A673 (cell line): ENCODE data around the gene PVALB.

Experiments used
- CTCF ChIP-seq: fragments of 300-800, 200-600 bp; sonication (generic); conservative IDR thresholded peaks from 2 replicates; pipeline ENCODE4 v1.5.1; 2017; ENCODE audit warnings: low read depth, mild to moderate bottlenecking, antibody characterized with exemption, low read length, moderate library complexity, mixed read lengths
- EZH2 ChIP-seq: fragments of 200-600 bp; sonication (generic); IDR thresholded peaks from 2 replicates; pipeline ENCODE4 v1.6.1; 2017; ENCODE audit warnings: borderline replicate concordance, low read depth, mild to moderate bottlenecking, mixed read lengths, antibody characterized with exemption, low read length; ENCODE audit not compliant: poor library complexity, severe bottlenecking

DNA sequence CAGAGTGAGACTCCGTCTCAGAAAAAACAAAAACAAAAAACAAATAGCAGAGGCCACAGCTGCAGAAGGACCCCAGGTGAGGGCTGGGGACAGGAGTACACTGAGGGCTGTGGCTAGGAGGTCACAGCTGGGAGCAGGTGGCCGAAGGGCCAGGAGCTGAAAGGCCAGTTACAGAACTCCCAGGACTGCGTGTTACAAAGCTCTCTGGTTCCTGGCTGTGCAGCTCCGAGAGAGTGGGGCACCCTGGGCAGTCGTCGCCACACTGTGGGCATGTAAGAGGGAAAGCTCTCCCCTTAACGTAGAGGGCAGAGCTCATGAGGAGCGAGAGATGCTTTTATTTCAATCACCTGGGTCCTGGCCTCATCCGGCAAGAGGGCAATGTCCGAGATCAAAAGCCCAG is 33.8 kb upstream of the PVALB start:
- TF ChIP-seq CTCF = no peak
- no peak for TF ChIP-seq EZH2
